ENCODE data around the gene ECI1.

ECI1 gene

DNA sequence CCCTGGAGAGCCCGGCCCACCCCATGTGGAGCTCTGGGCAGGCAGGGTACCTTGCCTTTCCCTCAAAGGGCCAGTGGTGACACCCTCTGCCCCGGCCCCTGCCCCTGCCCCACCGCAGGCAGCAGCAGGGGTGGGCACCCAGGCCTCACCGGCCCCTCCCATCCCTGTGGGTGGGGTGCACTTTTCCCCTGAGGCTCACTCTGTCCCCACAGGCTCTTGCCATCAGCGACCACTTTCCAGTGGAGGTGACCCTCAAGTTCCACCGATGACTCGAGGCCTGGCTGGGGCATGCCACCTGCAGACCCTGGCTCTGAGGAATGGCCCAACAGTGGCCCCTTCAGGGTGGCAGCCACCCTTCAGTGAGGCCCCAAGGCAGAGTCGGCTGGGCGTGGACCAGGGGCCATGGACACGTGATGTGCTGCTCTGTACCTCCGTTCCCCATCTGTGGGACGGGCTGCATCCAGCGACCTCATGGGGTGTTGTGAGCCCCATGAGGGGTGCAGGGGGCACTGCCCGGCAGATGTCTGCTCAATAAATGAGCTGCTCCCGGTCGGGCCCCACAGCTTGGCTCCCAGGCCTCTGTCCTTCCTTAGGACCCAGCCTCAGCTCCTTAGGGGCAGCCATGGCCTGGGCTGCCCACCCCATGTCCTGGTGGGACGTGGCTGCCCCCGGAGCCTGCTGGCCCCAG lies 13.1 kb downstream of the ECI1 start:
- TF ChIP-seq POLR2AphosphoS5 (IDR thresholded peaks at IDR 0.05; ENCODE audit: low read depth, low read length) (peak; percentile 3; the same call in 1 of the 2 replicates), FOXP2 (optimal IDR thresholded peaks at IDR 0.05; ENCODE audit: borderline replicate concordance, extremely low read depth, extremely low read length, insufficient read depth) (no peak)

DNA sequence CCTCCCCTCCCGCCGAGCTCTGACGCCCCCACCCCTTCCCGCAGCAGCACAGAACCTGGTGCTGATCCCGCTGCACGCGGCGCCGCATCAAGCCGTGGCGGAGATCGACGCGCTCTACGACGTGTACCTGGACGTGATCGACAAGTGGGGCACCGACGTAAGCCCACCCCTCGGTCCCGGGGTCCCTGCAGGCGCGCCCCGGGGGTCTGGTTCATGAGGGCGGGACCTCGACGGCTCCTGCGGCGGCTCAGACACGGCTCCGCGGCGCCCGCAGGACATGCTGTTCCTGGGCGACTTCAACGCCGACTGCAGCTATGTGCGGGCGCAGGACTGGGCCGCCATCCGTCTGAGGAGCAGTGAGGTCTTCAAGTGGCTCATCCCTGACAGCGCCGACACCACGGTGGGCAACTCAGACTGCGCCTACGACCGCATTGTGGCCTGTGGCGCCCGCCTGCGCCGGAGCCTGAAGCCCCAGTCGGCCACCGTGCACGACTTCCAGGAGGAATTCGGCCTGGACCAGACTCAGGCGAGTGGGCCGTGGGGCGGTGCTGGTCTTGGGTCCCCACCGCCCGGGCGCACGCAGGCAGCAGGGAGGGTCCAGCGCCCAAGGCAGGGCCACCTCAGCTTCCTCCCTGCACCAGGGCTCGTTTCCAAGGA lies 13.8 kb downstream of the ECI1 start:
- TF ChIP-seq FOXP2 (optimal IDR thresholded peaks at IDR 0.05; ENCODE audit: borderline replicate concordance, extremely low read depth, extremely low read length, insufficient read depth) (no peak), POLR2AphosphoS5 (IDR thresholded peaks at IDR 0.05; ENCODE audit: low read depth, low read length) (0 out of 2 replicates have a peak, but pooled peaks have one; percentile 8)

DNA sequence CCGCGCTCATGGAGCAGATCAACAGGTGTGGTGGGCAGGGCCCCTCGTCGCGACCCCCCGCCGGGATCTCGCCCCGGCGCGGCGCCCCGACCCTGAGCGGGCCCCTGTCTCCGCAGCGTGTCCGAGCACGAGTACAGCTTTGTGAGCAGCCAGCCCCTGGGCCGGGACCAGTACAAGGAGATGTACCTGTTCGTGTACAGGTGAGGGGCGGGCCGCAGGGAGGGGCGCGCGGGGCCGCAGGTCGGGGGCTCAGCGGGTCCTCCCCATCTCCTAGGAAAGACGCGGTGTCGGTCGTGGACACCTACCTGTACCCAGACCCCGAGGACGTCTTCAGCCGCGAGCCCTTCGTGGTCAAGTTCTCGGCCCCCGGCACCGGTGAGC lies 14.3 kb downstream of the ECI1 start:
- TF ChIP-seq, protein P1, sequence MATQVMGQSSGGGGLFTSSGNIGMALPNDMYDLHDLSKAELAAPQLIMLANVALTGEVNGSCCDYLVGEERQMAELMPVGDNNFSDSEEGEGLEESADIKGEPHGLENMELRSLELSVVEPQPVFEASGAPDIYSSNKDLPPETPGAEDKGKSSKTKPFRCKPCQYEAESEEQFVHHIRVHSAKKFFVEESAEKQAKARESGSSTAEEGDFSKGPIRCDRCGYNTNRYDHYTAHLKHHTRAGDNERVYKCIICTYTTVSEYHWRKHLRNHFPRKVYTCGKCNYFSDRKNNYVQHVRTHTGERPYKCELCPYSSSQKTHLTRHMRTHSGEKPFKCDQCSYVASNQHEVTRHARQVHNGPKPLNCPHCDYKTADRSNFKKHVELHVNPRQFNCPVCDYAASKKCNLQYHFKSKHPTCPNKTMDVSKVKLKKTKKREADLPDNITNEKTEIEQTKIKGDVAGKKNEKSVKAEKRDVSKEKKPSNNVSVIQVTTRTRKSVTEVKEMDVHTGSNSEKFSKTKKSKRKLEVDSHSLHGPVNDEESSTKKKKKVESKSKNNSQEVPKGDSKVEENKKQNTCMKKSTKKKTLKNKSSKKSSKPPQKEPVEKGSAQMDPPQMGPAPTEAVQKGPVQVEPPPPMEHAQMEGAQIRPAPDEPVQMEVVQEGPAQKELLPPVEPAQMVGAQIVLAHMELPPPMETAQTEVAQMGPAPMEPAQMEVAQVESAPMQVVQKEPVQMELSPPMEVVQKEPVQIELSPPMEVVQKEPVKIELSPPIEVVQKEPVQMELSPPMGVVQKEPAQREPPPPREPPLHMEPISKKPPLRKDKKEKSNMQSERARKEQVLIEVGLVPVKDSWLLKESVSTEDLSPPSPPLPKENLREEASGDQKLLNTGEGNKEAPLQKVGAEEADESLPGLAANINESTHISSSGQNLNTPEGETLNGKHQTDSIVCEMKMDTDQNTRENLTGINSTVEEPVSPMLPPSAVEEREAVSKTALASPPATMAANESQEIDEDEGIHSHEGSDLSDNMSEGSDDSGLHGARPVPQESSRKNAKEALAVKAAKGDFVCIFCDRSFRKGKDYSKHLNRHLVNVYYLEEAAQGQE (IDR thresholded peaks at IDR 0.05; ENCODE audit: insufficient read depth in 1 of 2, low read depth in 2 of 2, low read length in 2 of 2) = no peak
- TF ChIP-seq POLR2AphosphoS5 (IDR thresholded peaks at IDR 0.05; ENCODE audit: low read depth, low read length) (no peak), FOXP2 (optimal IDR thresholded peaks at IDR 0.05; ENCODE audit: borderline replicate concordance, extremely low read depth, extremely low read length, insufficient read depth) (no peak), TAF1 (IDR thresholded peaks at IDR 0.05; ENCODE audit: borderline replicate concordance, insufficient read depth, low read length) (no peak), SIN3A (IDR thresholded peaks at IDR 0.05; ENCODE audit: borderline replicate concordance, insufficient read depth, low read length) (no peak)

DNA sequence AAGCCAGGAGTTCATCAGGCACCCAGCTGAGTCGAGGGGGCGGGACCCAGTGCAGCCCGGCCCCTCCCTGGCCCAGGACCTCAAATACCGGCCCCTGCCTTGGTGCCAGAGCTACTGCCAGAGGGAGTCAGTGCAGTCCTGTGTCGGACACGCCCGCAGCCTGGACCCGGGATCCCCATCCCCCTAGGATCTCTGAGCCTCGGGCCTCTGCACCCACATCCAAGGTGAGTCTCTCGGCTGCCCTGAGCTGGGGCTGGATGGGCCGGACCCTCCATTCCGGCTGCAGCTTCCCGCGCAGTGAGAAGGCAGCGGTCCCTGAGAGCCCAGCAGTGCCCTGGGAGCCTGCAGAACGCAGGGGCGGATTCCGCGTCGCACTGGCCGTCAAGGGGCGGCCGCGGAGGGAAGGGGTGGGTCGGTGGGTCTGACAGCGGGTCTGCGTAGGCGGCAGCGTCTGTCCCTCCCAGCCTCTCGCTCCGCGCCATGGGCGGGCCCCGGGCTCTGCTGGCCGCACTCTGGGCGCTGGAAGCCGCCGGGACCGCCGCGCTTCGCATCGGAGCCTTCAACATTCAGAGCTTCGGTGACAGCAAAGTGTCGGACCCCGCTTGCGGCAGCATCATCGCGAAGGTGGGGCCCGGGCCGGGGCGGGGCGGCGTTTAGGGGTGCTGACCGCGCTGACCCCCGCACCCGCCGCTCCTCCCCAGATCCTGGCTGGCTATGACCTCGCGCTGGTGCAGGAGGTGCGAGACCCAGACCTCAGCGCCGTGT lies 14.9 kb downstream of the ECI1 start, which contains the start of gene DNASE1L2:
TSS of gene DNASE1L2 (plus strand) at position 108 of the 765 bp plus-strand sequence. CDS start at position 481, 373 bp downstream.
- TF ChIP-seq POLR2AphosphoS5 (IDR thresholded peaks at IDR 0.05; ENCODE audit: low read depth, low read length) = no peak

DNA sequence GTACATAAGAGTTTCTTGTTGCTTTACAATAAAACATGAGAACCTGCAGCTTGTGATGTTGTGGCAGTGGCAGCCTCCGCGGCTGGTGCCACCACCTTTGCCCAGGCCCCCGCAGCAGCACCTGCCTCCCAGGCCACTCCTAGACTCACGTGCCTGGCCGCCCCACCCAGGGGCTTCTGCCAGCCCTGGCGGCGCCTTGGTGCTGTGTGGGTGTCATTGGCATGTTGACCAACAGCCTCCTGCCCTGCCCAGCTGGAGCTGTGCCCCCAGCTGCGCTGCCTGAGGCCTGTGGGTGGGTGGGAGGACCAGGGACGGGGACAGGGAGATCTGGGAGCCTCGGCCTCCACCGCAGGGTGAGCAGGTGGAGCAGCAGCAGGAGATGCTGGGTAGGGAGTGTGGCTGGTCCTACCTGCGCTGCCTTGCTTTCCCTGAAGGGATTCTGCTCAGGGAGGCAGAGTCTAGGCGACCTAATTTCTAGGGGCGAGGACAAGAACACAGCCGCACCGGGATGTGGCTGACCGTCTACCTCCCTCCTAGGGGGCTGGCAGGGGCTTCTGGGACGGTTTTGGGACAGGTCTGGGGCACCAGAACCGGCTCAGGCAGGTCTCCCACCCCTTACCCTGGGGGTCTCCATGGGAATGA lies 15.6 kb downstream of the ECI1 start:
- peak; percentile 55 for TF ChIP-seq POLR2AphosphoS5 (IDR thresholded peaks at IDR 0.05; ENCODE audit: low read depth, low read length)
- TF ChIP-seq FOXP2 (optimal IDR thresholded peaks at IDR 0.05; ENCODE audit: borderline replicate concordance, extremely low read depth, extremely low read length, insufficient read depth) = no peak

DNA sequence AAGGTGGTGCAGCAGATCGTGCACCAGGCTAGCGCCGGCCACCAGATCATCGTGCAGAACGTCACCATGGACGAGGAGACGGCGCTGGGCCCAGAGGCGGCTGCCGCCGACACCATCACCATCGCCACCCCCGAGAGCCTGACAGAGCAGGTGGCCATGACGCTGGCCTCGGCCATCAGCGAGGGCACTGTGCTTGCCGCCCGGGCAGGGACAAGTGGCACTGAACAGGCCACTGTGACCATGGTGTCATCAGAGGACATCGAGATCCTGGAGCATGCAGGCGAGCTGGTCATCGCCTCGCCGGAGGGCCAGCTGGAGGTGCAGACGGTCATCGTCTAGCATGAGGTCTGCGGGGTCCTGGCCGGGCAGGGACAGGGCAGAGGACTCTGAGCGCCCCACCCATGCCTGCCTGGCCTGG lies 16.1 kb downstream of the ECI1 start:
- TF ChIP-seq, protein P1 (IDR thresholded peaks at IDR 0.05; ENCODE audit: insufficient read depth in 1 of 2, low read depth in 2 of 2, low read length in 2 of 2) = no peak
- no peak for TF ChIP-seq SIN3A (IDR thresholded peaks at IDR 0.05; ENCODE audit: borderline replicate concordance, insufficient read depth, low read length)
- TF ChIP-seq FOXP2 (optimal IDR thresholded peaks at IDR 0.05; ENCODE audit: borderline replicate concordance, extremely low read depth, extremely low read length, insufficient read depth) = no peak
- no peak for TF ChIP-seq TAF1 (IDR thresholded peaks at IDR 0.05; ENCODE audit: borderline replicate concordance, insufficient read depth, low read length)
- TF ChIP-seq POLR2AphosphoS5 (IDR thresholded peaks at IDR 0.05; ENCODE audit: low read depth, low read length) = no peak

DNA sequence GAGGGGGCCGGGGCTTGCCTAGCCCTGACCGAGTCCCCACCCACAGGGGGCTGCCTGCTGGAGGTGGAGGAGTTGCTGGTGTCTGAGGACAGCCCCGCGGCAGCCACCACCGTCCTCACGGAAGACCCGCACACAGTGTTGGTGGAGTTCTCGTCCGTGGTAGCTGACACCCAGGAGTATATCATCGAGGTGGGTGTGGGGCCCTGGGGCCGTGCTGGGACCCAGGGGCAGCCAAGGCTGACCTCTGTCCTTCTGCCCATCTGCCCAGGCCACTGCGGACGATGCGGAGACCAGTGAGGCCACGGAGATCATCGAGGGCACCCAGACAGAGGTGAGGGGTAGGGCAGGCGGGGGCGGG lies 16.6 kb downstream of the ECI1 start:
- TF ChIP-seq FOXP2 (optimal IDR thresholded peaks at IDR 0.05; ENCODE audit: borderline replicate concordance, extremely low read depth, extremely low read length, insufficient read depth) (no peak), TAF1 (IDR thresholded peaks at IDR 0.05; ENCODE audit: borderline replicate concordance, insufficient read depth, low read length) (no peak), SIN3A (IDR thresholded peaks at IDR 0.05; ENCODE audit: borderline replicate concordance, insufficient read depth, low read length) (no peak), POLR2AphosphoS5 (IDR thresholded peaks at IDR 0.05; ENCODE audit: low read depth, low read length) (no peak)
- TF ChIP-seq, protein P1 (IDR thresholded peaks at IDR 0.05; ENCODE audit: insufficient read depth in 1 of 2, low read depth in 2 of 2, low read length in 2 of 2) = no peak
